ENCODE data around the gene TLK2.

TLK2 gene

GRCh38 chr17:62566996-62567578 is 88.5 kb downstream of the TLK2 start:
- Histone ChIP-seq H3K36me3 (ENCODE audit: control insufficient read depth, low read depth, low read length) (peaks cover 19% of the 10 kb centered on the region), H3K27me3 (ENCODE audit: control insufficient read depth, insufficient read depth, low read length) (no peaks in the 10 kb centered on the region), H3K9ac (ENCODE audit: low read length) (no peak overlapping the region), H3K27ac (ENCODE audit: low read length) (no peak overlapping the region), H3K9me3 (ENCODE audit: control insufficient read depth, low read depth, low read length) (no peaks in the 10 kb centered on the region), H3K4me3 (ENCODE audit: low read length) (no peak overlapping the region), H3K4me1 (ENCODE audit: control insufficient read depth, low read depth, low read length) (no peaks in the 10 kb centered on the region)

GRCh38 chr17:62572488-62572887 is 93.9 kb downstream of the TLK2 start:
- no peak overlapping the region for H3K4me3 ChIP-seq (ENCODE audit: low read length)
- no peak overlapping the region for H3K27ac ChIP-seq (ENCODE audit: low read length)
- peaks cover 40% of the 10 kb centered on the region for H3K36me3 ChIP-seq (ENCODE audit: control insufficient read depth, low read depth, low read length)
- H3K4me1 ChIP-seq (ENCODE audit: control insufficient read depth, low read depth, low read length): no peaks in the 10 kb centered on the region
- no peaks in the 10 kb centered on the region for H3K9me3 ChIP-seq (ENCODE audit: control insufficient read depth, low read depth, low read length)
- H3K27me3 ChIP-seq (ENCODE audit: control insufficient read depth, insufficient read depth, low read length): no peaks in the 10 kb centered on the region
- no peak overlapping the region for H3K9ac ChIP-seq (ENCODE audit: low read length)

GRCh38 chr17:62572888-62573401 is 94.3 kb downstream of the TLK2 start:
- H3K27ac ChIP-seq (ENCODE audit: low read length): no peak overlapping the region
- peaks cover 41% of the 10 kb centered on the region for H3K36me3 ChIP-seq (ENCODE audit: control insufficient read depth, low read depth, low read length)
- H3K4me3 ChIP-seq (ENCODE audit: low read length): no peak overlapping the region
- H3K27me3 ChIP-seq (ENCODE audit: control insufficient read depth, insufficient read depth, low read length): no peaks in the 10 kb centered on the region
- H3K9me3 ChIP-seq (ENCODE audit: control insufficient read depth, low read depth, low read length): no peaks in the 10 kb centered on the region
- no peaks in the 10 kb centered on the region for H3K4me1 ChIP-seq (ENCODE audit: control insufficient read depth, low read depth, low read length)
- no peak overlapping the region for H3K9ac ChIP-seq (ENCODE audit: low read length)

GRCh38 chr17:62573480-62574117 is 95.0 kb downstream of the TLK2 start:
- Histone ChIP-seq H3K4me1 (ENCODE audit: control insufficient read depth, low read depth, low read length) (no peaks in the 10 kb centered on the region), H3K9me3 (ENCODE audit: control insufficient read depth, low read depth, low read length) (no peaks in the 10 kb centered on the region), H3K36me3 (ENCODE audit: control insufficient read depth, low read depth, low read length) (peaks cover 44% of the 10 kb centered on the region), H3K9ac (ENCODE audit: low read length) (no peak overlapping the region), H3K27ac (ENCODE audit: low read length) (no peak overlapping the region), H3K27me3 (ENCODE audit: control insufficient read depth, insufficient read depth, low read length) (no peaks in the 10 kb centered on the region), H3K4me3 (ENCODE audit: low read length) (no peak overlapping the region)

- Histone ChIP-seq H3K27me3 (ENCODE audit: control insufficient read depth, insufficient read depth, low read length) (no peaks in the 10 kb centered on the region), H3K9ac (ENCODE audit: low read length) (no peak overlapping the region), H3K36me3 (ENCODE audit: control insufficient read depth, low read depth, low read length) (peaks cover 48% of the 10 kb centered on the region), H3K9me3 (ENCODE audit: control insufficient read depth, low read depth, low read length) (no peaks in the 10 kb centered on the region), H3K27ac (ENCODE audit: low read length) (no peak overlapping the region), H3K4me1 (ENCODE audit: control insufficient read depth, low read depth, low read length) (no peaks in the 10 kb centered on the region), H3K4me3 (ENCODE audit: low read length) (no peak overlapping the region)
Observed at GRCh38 chr17:62576382-62576781, 97.8 kb downstream of the TLK2 start.

- Histone ChIP-seq H3K9me3 (ENCODE audit: control insufficient read depth, low read depth, low read length) (no peaks in the 10 kb centered on the region), H3K36me3 (ENCODE audit: control insufficient read depth, low read depth, low read length) (peaks cover 44% of the 10 kb centered on the region), H3K27ac (ENCODE audit: low read length) (no peak overlapping the region), H3K27me3 (ENCODE audit: control insufficient read depth, insufficient read depth, low read length) (no peaks in the 10 kb centered on the region), H3K9ac (ENCODE audit: low read length) (no peak overlapping the region), H3K4me3 (ENCODE audit: low read length) (no peak overlapping the region), H3K4me1 (ENCODE audit: control insufficient read depth, low read depth, low read length) (no peaks in the 10 kb centered on the region)
Observed at GRCh38 chr17:62578757-62579487, 100.3 kb downstream of the TLK2 start.

- H3K36me3 ChIP-seq (ENCODE audit: control insufficient read depth, low read depth, low read length): peaks cover 33% of the 10 kb centered on the region
- no peaks in the 10 kb centered on the region for H3K27me3 ChIP-seq (ENCODE audit: control insufficient read depth, insufficient read depth, low read length)
- H3K9ac ChIP-seq (ENCODE audit: low read length): no peak overlapping the region
- no peaks in the 10 kb centered on the region for H3K4me1 ChIP-seq (ENCODE audit: control insufficient read depth, low read depth, low read length)
- H3K9me3 ChIP-seq (ENCODE audit: control insufficient read depth, low read depth, low read length): no peaks in the 10 kb centered on the region
- no peak overlapping the region for H3K4me3 ChIP-seq (ENCODE audit: low read length)
- H3K27ac ChIP-seq (ENCODE audit: low read length): no peak overlapping the region
Observed at GRCh38 chr17:62580947-62581346, 102.3 kb downstream of the TLK2 start.

GRCh38 chr17:62581764-62582163 is 103.1 kb downstream of the TLK2 start:
- H3K4me3 ChIP-seq (ENCODE audit: low read length): no peak overlapping the region
- H3K4me1 ChIP-seq (ENCODE audit: control insufficient read depth, low read depth, low read length): no peaks in the 10 kb centered on the region
- H3K9ac ChIP-seq (ENCODE audit: low read length): no peak overlapping the region
- H3K27ac ChIP-seq (ENCODE audit: low read length): no peak overlapping the region
- peaks cover 32% of the 10 kb centered on the region for H3K36me3 ChIP-seq (ENCODE audit: control insufficient read depth, low read depth, low read length)
- H3K27me3 ChIP-seq (ENCODE audit: control insufficient read depth, insufficient read depth, low read length): no peaks in the 10 kb centered on the region
- H3K9me3 ChIP-seq (ENCODE audit: control insufficient read depth, low read depth, low read length): no peaks in the 10 kb centered on the region

- Histone ChIP-seq H3K4me3 (ENCODE audit: low read length) (no peak overlapping the region), H3K4me1 (ENCODE audit: control insufficient read depth, low read depth, low read length) (no peaks in the 10 kb centered on the region), H3K9ac (ENCODE audit: low read length) (no peak overlapping the region), H3K27me3 (ENCODE audit: control insufficient read depth, insufficient read depth, low read length) (no peaks in the 10 kb centered on the region), H3K27ac (ENCODE audit: low read length) (no peak overlapping the region), H3K36me3 (ENCODE audit: control insufficient read depth, low read depth, low read length) (peaks cover 27% of the 10 kb centered on the region), H3K9me3 (ENCODE audit: control insufficient read depth, low read depth, low read length) (no peaks in the 10 kb centered on the region)
Observed at GRCh38 chr17:62587554-62587953, 108.9 kb downstream of the TLK2 start.

- no peaks in the 10 kb centered on the region for H3K4me1 ChIP-seq (ENCODE audit: control insufficient read depth, low read depth, low read length)
- H3K27me3 ChIP-seq (ENCODE audit: control insufficient read depth, insufficient read depth, low read length): no peaks in the 10 kb centered on the region
- H3K27ac ChIP-seq (ENCODE audit: low read length): no peak overlapping the region
- no peaks in the 10 kb centered on the region for H3K9me3 ChIP-seq (ENCODE audit: control insufficient read depth, low read depth, low read length)
- H3K4me3 ChIP-seq (ENCODE audit: low read length): no peak overlapping the region
- H3K9ac ChIP-seq (ENCODE audit: low read length): no peak overlapping the region
- H3K36me3 ChIP-seq (ENCODE audit: control insufficient read depth, low read depth, low read length): peaks cover 28% of the 10 kb centered on the region
Observed at GRCh38 chr17:62588109-62588508, 109.5 kb downstream of the TLK2 start.

- Histone ChIP-seq H3K36me3 (ENCODE audit: control insufficient read depth, low read depth, low read length) (peaks cover 20% of the 10 kb centered on the region), H3K9me3 (ENCODE audit: control insufficient read depth, low read depth, low read length) (no peaks in the 10 kb centered on the region), H3K27me3 (ENCODE audit: control insufficient read depth, insufficient read depth, low read length) (no peaks in the 10 kb centered on the region), H3K4me1 (ENCODE audit: control insufficient read depth, low read depth, low read length) (no peaks in the 10 kb centered on the region), H3K4me3 (ENCODE audit: low read length) (no peak overlapping the region), H3K27ac (ENCODE audit: low read length) (no peak overlapping the region), H3K9ac (ENCODE audit: low read length) (no peak overlapping the region)
Observed at GRCh38 chr17:62591333-62591732, 112.7 kb downstream of the TLK2 start.

Data from iPS-18a (cell line).